ENCODE results near the gene CBFA2T2.

- TF ChIP-seq EP300 (IDR thresholded peaks at IDR 0.05; ENCODE audit: borderline replicate concordance in 1 of 2, control insufficient read depth in 1 of 2, low read depth in 2 of 2, low read length in 2 of 2) (no peak), ATF2 (IDR thresholded peaks at IDR 0.05; ENCODE audit: low read length) (no peak), CTCF (IDR thresholded peaks at IDR 0.05 in 2 of 3, conservative IDR thresholded peaks at IDR 0.05 in 1 of 3; ENCODE audit: control insufficient read depth in 2 of 3, extremely low read depth in 1 of 3, insufficient read depth in 1 of 3, low read depth in 3 of 3, low read length in 3 of 3) (no peak), FOXK2 (IDR thresholded peaks at IDR 0.05) (no peak), POLR2A (IDR thresholded peaks at IDR 0.05; ENCODE audit: low read depth, low read length) (no peak), TAF1 (IDR thresholded peaks at IDR 0.05; ENCODE audit: borderline replicate concordance, low read depth, low read length) (no peak), JUND (IDR thresholded peaks at IDR 0.05; ENCODE audit: low read depth, low read length) (no peak), EZH2 (IDR thresholded peaks at IDR 0.05; ENCODE audit: borderline replicate concordance, control insufficient read depth, low read depth, low read length) (no peak), RCOR1 (conservative IDR thresholded peaks at IDR 0.05; ENCODE audit: low read depth, low read length) (no peak), SIX5 (IDR thresholded peaks at IDR 0.05; ENCODE audit: low read depth, low read length, severe bottlenecking) (no peak), HDAC2 (IDR thresholded peaks at IDR 0.05) (no peak), ZNF274 (IDR thresholded peaks at IDR 0.05; ENCODE audit: insufficient read depth, insufficient read length) (no peak)
Observed at GRCh38 chr20:33568378-33568777, 78.5 kb downstream of the CBFA2T2 start.
